GM18520 (cell line): ENCODE data around the gene TNIK.
"Not testable (repeated sequence)": the region's sequence is repeated elsewhere in the genome, so short reads cannot be mapped to it uniquely, and the experiment has no call there.

ENCODE experiments used
- ATAC-seq: cut with Tn5 transposase; IDR thresholded peaks from one replicate; pipeline ENCODE4 v1.9.1; 2021; ENCODE audit not compliant: unreplicated experiment

The TNIK gene

GRCh38 chr3:171422855-171423254, 37.4 kb downstream of the TNIK start:
- not testable (repeated sequence) for ATAC-seq

GRCh38 chr3:171420667-171421066, 39.5 kb downstream of the TNIK start:
- no peak for ATAC-seq

GRCh38 chr3:171419457-171419856, 40.7 kb downstream of the TNIK start:
- ATAC-seq, result no peak

- no peak for ATAC-seq
These were observed 42.4 kb downstream of the TNIK start for GRCh38 chr3:171417813-171418212.

GRCh38 chr3:171417137-171417536, 43.1 kb downstream of the TNIK start:
- ATAC-seq, result no peak

- no peak for ATAC-seq
These were observed 43.5 kb downstream of the TNIK start for GRCh38 chr3:171416666-171417065.

- no peak for ATAC-seq
These were observed 44.1 kb downstream of the TNIK start for GRCh38 chr3:171416061-171416460.

- ATAC-seq, result no peak
These were observed 45.1 kb downstream of the TNIK start for GRCh38 chr3:171415070-171415469.

- no peak for ATAC-seq
These were observed 47.7 kb downstream of the TNIK start for GRCh38 chr3:171412473-171412872.

- ATAC-seq, result no peak
These were observed 48.2 kb downstream of the TNIK start for GRCh38 chr3:171412054-171412453.

- no peak for ATAC-seq
These were observed 50.0 kb downstream of the TNIK start for GRCh38 chr3:171410186-171410585.

- ATAC-seq, result no peak
These were observed 52.4 kb downstream of the TNIK start for GRCh38 chr3:171407759-171408158.

GRCh38 chr3:171404376-171404967, 55.7 kb downstream of the TNIK start:
- no peak for ATAC-seq

GRCh38 chr3:171402281-171402680, 57.9 kb downstream of the TNIK start:
- ATAC-seq, result no peak

GRCh38 chr3:171401432-171401831, 58.8 kb downstream of the TNIK start:
- no peak for ATAC-seq

GRCh38 chr3:171399842-171400241, 60.4 kb downstream of the TNIK start:
- no peak for ATAC-seq

GRCh38 chr3:171398343-171398742, 61.9 kb downstream of the TNIK start:
- no peak for ATAC-seq

- ATAC-seq, result no peak
These were observed 63.1 kb downstream of the TNIK start for GRCh38 chr3:171397089-171397488.

- ATAC-seq, result no peak
These were observed 64.2 kb downstream of the TNIK start for GRCh38 chr3:171396048-171396447.

- ATAC-seq, result no peak
These were observed 67.0 kb downstream of the TNIK start for GRCh38 chr3:171393032-171393744.

- no peak for ATAC-seq
These were observed 68.8 kb downstream of the TNIK start for GRCh38 chr3:171391432-171391831.

- ATAC-seq, result no peak
These were observed 69.9 kb downstream of the TNIK start for GRCh38 chr3:171390051-171390941.
